ENCODE data around the gene TMPRSS4.

TMPRSS4 gene

DNA sequence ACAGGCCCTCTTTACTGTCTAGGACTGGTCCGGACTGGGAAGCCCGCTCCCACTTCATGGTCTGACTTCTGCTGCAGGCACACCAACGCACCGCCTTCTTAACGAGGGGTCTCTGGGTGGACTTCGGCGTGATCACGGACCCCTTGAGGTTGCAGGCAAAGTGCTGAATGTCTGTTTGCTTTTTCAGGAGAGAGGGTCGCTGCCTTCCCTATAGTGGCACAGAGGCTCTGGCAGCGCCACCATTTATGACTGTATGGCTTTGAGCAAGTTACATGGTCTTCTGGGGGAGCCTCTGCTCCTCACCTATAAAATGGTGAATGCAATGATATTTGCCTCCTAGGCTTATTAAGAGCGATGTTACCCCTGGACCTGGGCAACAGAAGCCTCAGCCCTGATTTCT lies 77.1 kb downstream of the TMPRSS4 start:
- no peak for DNase-seq (ENCODE audit: low read depth in 2 of 2)

GRCh38 chr11:118154641-118155040 lies 77.8 kb downstream of the TMPRSS4 start:
- no peak for DNase-seq (ENCODE audit: low read depth in 2 of 2)

DNA sequence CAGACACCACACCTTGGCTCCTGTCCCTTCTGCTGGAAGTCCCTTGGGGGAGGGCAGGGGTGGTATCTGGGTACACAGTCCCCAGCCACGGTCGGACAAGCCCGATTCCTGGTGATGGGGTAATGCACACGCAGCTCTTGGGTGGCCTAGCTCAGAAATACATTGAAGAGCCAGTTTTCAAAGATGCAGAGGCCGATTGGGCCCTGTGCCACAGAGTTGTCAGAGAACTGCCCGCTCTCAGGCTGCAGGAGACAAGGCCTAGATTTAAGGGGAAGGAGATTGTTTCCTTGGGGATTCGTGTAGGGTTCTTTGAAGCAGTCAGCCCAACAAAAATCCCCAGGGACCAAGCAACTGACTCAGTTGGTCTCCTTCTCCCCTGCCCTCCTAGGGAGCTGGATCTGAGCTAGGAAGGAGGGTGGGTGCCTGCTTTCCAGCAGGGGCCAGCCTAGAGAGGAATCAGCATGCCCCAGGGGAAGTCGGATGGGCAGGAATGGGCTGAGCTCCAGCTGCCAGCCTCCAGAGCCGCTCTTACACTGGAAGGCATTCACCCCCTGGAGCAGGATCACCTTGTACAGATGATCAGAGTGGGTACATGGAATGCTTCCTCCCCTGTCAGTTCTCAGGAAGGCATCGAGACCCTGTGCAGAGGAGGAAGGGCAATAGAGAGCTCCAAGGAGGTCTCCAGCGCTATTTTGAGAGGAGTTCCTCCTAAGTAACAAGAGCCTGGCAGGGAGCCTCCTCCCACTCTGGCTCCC lies 79.1 kb downstream of the TMPRSS4 start:
- no peak for DNase-seq (ENCODE audit: low read depth in 2 of 2)

DNA sequence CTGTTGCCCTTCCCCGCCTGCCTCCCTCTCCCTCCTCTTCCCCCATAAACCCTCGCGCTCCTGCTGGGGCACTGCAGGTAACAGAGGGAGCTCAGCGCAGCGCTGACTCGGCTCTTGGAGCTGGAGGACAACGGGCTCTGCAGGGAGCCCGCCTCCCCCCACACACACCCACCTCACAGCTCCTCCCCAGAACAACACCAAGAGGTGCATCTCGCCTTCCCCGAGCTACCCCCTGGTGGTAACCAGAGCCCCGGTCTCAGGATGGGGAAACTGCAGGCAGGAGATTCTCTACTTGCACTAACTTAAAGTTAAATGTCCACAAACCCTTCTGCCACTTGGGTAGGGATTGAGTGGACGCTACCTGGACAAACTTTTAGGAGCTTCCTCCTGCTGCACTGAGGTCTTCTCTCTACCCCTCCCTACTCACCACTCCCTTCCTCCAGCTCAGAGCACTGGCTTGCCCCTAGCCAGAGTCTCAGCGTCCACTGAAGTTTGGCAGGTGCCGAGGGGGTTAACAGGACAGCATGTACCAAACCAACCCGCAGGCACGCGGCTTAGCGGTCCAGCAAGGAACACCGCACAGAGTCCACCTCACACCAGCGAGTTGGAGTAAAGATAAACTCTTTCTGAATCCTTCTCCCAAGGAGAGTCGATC lies 79.8 kb downstream of the TMPRSS4 start:
- no peak for DNase-seq (ENCODE audit: low read depth in 2 of 2)

DNA sequence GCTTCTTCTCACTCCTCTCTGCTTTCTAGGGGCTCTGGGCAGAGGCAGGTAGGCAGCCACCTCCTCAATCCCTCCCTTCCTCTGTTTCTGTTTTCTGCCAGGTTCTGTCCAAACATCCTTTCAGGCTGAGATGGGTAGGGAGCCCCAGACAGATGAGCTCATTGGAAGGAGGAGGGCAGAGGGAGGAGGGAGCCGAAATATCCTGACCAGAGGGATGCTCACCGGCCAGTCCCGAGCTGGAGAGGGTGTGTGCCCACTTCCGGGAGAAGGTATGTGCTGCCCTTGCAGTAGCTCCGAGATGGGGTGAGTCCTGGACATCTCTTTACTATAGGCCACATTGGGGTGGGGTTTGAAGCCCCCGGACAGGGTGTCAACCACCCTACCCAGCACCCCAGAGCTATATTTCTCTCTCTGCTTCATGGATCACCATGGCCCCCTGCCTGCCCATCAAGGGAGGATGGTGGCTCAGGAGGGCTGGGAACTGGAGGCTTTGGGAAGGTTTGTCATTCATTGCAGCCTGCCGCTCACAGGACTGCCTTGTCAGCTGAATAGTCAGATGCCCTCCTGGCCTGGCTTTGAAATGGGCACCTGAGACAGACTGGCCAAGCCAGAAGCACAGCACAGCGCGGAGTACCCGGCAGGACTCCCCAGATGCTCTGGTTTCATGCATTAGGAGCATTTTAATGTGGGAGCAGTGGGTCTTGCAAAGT lies 80.5 kb downstream of the TMPRSS4 start:
- no peak for DNase-seq (ENCODE audit: low read depth in 2 of 2)

GRCh38 chr11:118161786-118162185 lies 84.9 kb downstream of the TMPRSS4 start:
- DNase-seq (ENCODE audit: low read depth in 2 of 2): no peak

DNA sequence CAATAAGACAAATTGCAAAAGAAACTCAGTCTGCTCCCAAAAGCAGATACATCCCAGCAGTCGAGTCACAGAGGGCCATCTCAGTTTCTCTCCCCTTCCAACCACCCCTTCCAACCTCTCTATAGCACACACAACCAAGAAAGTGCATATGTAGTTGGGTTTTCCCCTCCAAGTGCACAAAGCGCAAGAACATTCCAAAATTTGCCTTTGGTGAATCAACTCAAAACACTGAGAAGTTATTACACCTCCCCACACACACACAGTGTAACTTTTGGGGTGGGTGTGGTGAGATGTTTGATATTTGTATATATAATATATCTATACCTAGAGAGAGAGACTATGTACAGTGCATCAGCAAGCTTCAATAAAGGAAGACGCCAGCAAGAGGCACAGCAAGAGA lies 86.0 kb downstream of the TMPRSS4 start:
- no peak for DNase-seq (ENCODE audit: low read depth in 2 of 2)

DNA sequence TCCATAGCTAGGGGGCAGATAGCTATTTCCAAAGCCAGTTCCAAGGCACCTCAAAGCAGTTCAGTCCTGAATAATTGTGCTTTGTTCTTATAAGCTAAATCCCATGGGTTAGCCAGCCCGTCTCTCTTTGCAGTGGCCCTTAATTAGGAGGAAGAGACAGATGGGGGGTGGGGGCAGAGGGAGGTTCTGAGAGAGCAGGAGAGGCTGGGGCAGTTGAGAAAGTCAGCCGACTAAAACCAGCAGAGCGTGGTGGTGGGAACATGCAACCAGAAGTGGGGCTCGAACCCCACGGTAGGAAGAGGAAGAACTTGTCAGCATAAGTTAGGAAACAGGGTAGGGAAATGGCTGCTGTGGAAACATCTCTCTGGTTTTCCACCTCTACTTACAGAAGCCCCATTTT lies 86.6 kb downstream of the TMPRSS4 start:
- no peak for DNase-seq (ENCODE audit: low read depth in 2 of 2)

GRCh38 chr11:118164885-118165284 lies 88.0 kb downstream of the TMPRSS4 start:
- DNase-seq (ENCODE audit: low read depth in 2 of 2): no peak

GRCh38 chr11:118166641-118167040 lies 89.8 kb downstream of the TMPRSS4 start:
- DNase-seq (ENCODE audit: low read depth in 2 of 2): no peak

DNA sequence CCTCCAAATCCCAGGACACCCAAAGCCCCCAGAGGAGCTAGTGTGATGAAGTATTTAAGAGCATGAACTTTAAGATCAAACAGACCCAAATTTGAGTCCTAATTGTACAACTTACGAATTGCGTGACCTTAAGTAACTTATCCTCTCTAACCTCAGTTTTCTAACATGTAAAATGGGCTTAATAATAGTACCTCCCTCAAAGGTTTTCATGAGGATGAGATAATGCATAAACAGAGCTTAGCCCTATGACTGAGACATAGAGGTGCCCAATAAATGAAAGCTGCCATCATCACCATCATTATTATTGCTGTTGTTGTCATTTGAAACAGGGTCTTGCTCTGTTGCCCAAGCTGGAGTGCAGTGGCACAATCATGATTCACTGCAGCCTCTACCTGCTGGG lies 90.4 kb downstream of the TMPRSS4 start:
- no peak for DNase-seq (ENCODE audit: low read depth in 2 of 2)

GRCh38 chr11:118167906-118168305 lies 91.0 kb downstream of the TMPRSS4 start:
- no peak for DNase-seq (ENCODE audit: low read depth in 2 of 2)

- no peak for DNase-seq (ENCODE audit: low read depth in 2 of 2)
Measured at GRCh38 chr11:118168316-118168715, 91.4 kb downstream of the TMPRSS4 start.

GRCh38 chr11:118168751-118169150 lies 91.9 kb downstream of the TMPRSS4 start:
- no peak for DNase-seq (ENCODE audit: low read depth in 2 of 2)

DNA sequence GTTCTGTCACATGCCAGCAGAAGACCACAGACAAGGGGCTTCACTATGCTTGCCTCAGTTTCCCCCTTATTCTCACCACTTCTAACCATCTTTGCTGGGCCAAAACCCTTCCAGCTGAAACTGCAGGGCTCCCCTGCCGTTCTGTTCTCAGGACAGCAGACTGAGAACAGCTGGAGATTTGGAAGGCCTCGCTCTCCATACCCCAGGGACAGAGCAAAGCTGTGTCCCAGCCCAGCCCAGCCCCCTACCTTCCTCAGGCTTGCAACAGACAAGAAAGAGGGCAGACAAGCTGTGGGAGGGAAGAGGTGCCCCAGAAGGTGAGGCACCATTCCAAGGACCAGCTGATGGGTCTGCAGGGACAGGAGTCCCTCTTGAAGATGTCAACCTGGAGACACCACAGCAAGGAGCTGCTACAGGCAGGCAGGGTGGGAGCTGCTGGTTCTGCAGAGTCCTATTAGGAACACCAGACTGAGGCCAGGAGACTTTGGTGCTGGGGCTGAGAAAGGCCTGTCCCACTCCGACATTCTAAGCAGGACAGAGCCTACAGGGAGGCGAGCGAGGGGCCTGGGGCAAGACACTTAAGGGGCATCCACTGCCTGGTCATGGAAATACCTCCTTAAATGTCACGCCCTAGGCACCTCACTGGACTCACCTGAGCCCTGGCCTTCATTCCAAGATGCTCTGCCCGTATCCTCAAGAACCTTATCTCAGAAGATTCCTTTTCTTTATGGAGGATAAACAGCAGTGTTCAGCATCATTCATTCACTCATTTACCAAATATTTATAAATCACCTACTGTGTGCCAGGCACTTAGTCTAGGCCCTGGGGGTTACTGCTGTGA lies 92.6 kb downstream of the TMPRSS4 start:
- DNase-seq (ENCODE audit: low read depth in 2 of 2): no peak

- DNase-seq (ENCODE audit: low read depth in 2 of 2): no peak
Measured at GRCh38 chr11:118170231-118170630, 93.4 kb downstream of the TMPRSS4 start.

- DNase-seq (ENCODE audit: low read depth in 2 of 2): no peak
Measured at GRCh38 chr11:118170882-118171268, 94.0 kb downstream of the TMPRSS4 start.

All from activated CD8-positive, alpha-beta memory T cell treated with anti-CD3 and anti-CD28 coated beads for 4 hours (primary cell).